Measurements from ENCODE around the gene PCARE. TPM values are rescaled to one million over a fixed set of nuclear protein-coding genes. Genes with fewer than 3 reads are reported as not detected.
"Not testable (repeated sequence)": the region's sequence is repeated elsewhere in the genome, so short reads cannot be mapped to it uniquely, and the experiment has no call there.

Gene PCARE
- total and polyA plus RNA-seq, 4 donors = not detected

GRCh38 chr2:29096969-29097368 is 22.6 kb upstream of the PCARE start (continued):
- TF ChIP-seq REST (IDR thresholded peaks at IDR 0.05) = no peak
- no peak for TF ChIP-seq HNF4A (conservative IDR thresholded peaks at IDR 0.05)

- H3K9ac ChIP-seq (ENCODE audit: low read depth in 1 of 2, low read length in 2 of 2); H3K4me1 ChIP-seq (ENCODE audit: control insufficient read depth in 4 of 4, insufficient read depth in 4 of 4, low read length in 3 of 4); H3K4me3 ChIP-seq (ENCODE audit: low read depth in 1 of 3, low read length in 3 of 3); H3K36me3 ChIP-seq (ENCODE audit: control insufficient read depth in 4 of 4, insufficient read depth in 3 of 4, low read depth in 1 of 4, low read length in 3 of 4); H3K9me3 ChIP-seq (ENCODE audit: control insufficient read depth in 4 of 4, low read length in 3 of 4); DNase-seq (ENCODE audit: low spot score); H3K27me3 ChIP-seq (ENCODE audit: control insufficient read depth in 4 of 4, insufficient read depth in 4 of 4, low read length in 3 of 4); H3K27ac ChIP-seq (ENCODE audit: low read depth in 1 of 2, low read length in 2 of 2): not testable (repeated sequence)
- 86% methylated on average over 7 of the region's 7 CpGs for WGBS
Measured at GRCh38 chr2:29090311-29090710, 16.0 kb upstream of the PCARE start.

- H3K9ac ChIP-seq (ENCODE audit: low read depth in 1 of 2, low read length in 2 of 2) = no peak overlapping the region
- peaks cover 10 to 21% (median 14%) of the 10 kb centered on the region in 4 donors for H3K9me3 ChIP-seq (ENCODE audit: control insufficient read depth in 4 of 4, low read length in 3 of 4)
- H3K4me1 ChIP-seq (ENCODE audit: control insufficient read depth in 4 of 4, insufficient read depth in 4 of 4, low read length in 3 of 4) = no peaks in the 10 kb centered on the region
- H3K27ac ChIP-seq (ENCODE audit: low read depth in 1 of 2, low read length in 2 of 2) = no peak overlapping the region
- H3K4me3 ChIP-seq (ENCODE audit: low read depth in 1 of 3, low read length in 3 of 3) = no peak overlapping the region
- TF ChIP-seq FOXA2 (IDR thresholded peaks at IDR 0.05) = no peak
- TF ChIP-seq YY1 (IDR thresholded peaks at IDR 0.05) = no peak
- WGBS = 99% methylated on average over 1 of the region's 1 CpG
- no peaks in the 10 kb centered on the region for H3K36me3 ChIP-seq (ENCODE audit: control insufficient read depth in 4 of 4, insufficient read depth in 3 of 4, low read depth in 1 of 4, low read length in 3 of 4)
- H3K27me3 ChIP-seq (ENCODE audit: control insufficient read depth in 4 of 4, insufficient read depth in 4 of 4, low read length in 3 of 4) = no peaks in the 10 kb centered on the region
- no peak for DNase-seq (ENCODE audit: low spot score)
Measured at GRCh38 chr2:29084554-29084953, 10.2 kb upstream of the PCARE start.

GRCh38 chr2:29082804-29083495 is 8.6 kb upstream of the PCARE start:
- peaks cover 10 to 25% (median 22%) of the 10 kb centered on the region in 4 donors for H3K9me3 ChIP-seq (ENCODE audit: control insufficient read depth in 4 of 4, low read length in 3 of 4)
- WGBS = 85% methylated on average over 5 of the region's 5 CpGs
- H3K4me1 ChIP-seq (ENCODE audit: control insufficient read depth in 4 of 4, insufficient read depth in 4 of 4, low read length in 3 of 4) = no peaks in the 10 kb centered on the region
- DNase-seq (ENCODE audit: low spot score) = no peak
- no peak for TF ChIP-seq FOXA1 (IDR thresholded peaks at IDR 0.05)
- no peak for TF ChIP-seq FOXA2 (IDR thresholded peaks at IDR 0.05)
- TF ChIP-seq SP1 (IDR thresholded peaks at IDR 0.05) = no peak
- no peak for TF ChIP-seq ZBTB33 (IDR thresholded peaks at IDR 0.05)
- TF ChIP-seq GABPA (IDR thresholded peaks at IDR 0.05 in 1 of 2, conservative IDR thresholded peaks at IDR 0.05 in 1 of 2) = no peak
- TF ChIP-seq NR2F2 (IDR thresholded peaks at IDR 0.05) = no peak
- no peak for TF ChIP-seq REST (IDR thresholded peaks at IDR 0.05)
- TF ChIP-seq RAD21 (IDR thresholded peaks at IDR 0.05) = no peak
- no peaks in the 10 kb centered on the region for H3K36me3 ChIP-seq (ENCODE audit: control insufficient read depth in 4 of 4, insufficient read depth in 3 of 4, low read depth in 1 of 4, low read length in 3 of 4)
- H3K4me3 ChIP-seq (ENCODE audit: low read depth in 1 of 3, low read length in 3 of 3) = no peak overlapping the region
- no peak overlapping the region for H3K9ac ChIP-seq (ENCODE audit: low read depth in 1 of 2, low read length in 2 of 2)
- H3K27me3 ChIP-seq (ENCODE audit: control insufficient read depth in 4 of 4, insufficient read depth in 4 of 4, low read length in 3 of 4) = no peaks in the 10 kb centered on the region
- H3K27ac ChIP-seq (ENCODE audit: low read depth in 1 of 2, low read length in 2 of 2) = no peak overlapping the region
